ENCODE measurements around the gene CC2D1A. TPM values are rescaled to one million over a fixed set of nuclear protein-coding genes. Genes with fewer than 3 reads are reported as not detected.
A peak's percentile ranks its signal among the peaks of the same experiment; 100 is the strongest.

CC2D1A gene
- total RNA-seq, 1 donor from 2014 or later: 36.9 TPM

- no peaks in the 10 kb centered on the region for H3K27me3 Mint-ChIP-seq (ENCODE audit: low read depth)
- peak overlapping the region; percentile 87 for H3K27ac Mint-ChIP-seq
- no peaks in the 10 kb centered on the region for H3K36me3 Mint-ChIP-seq (ENCODE audit: low read depth)
- intact Hi-C loops (cut with micrococcal nuclease): no loop called here
- H3K4me1 Mint-ChIP-seq (ENCODE audit: low read depth): peaks cover 24% of the 10 kb centered on the region
- H3K9me3 Mint-ChIP-seq: no peaks in the 10 kb centered on the region
- H3K4me3 Mint-ChIP-seq (ENCODE audit: low read depth): no peak overlapping the region
- no peak for DNase-seq (ENCODE audit: low spot score)
Measured at GRCh38 chr19:13882419-13882795, 23.6 kb upstream of the CC2D1A start.

- H3K4me3 Mint-ChIP-seq (ENCODE audit: low read depth): no peak overlapping the region
- peaks cover 24% of the 10 kb centered on the region for H3K4me1 Mint-ChIP-seq (ENCODE audit: low read depth)
- H3K9me3 Mint-ChIP-seq: no peaks in the 10 kb centered on the region
- no peak for DNase-seq (ENCODE audit: low spot score)
- no peak overlapping the region for H3K27ac Mint-ChIP-seq
- intact Hi-C loops (cut with micrococcal nuclease): no loop called here
- H3K27me3 Mint-ChIP-seq (ENCODE audit: low read depth): no peaks in the 10 kb centered on the region
- no peaks in the 10 kb centered on the region for H3K36me3 Mint-ChIP-seq (ENCODE audit: low read depth)
Measured at GRCh38 chr19:13882836-13883235, 23.2 kb upstream of the CC2D1A start.

- H3K27ac Mint-ChIP-seq: peak overlapping the region; percentile 28
- peaks cover 24% of the 10 kb centered on the region for H3K4me1 Mint-ChIP-seq (ENCODE audit: low read depth)
- no peaks in the 10 kb centered on the region for H3K27me3 Mint-ChIP-seq (ENCODE audit: low read depth)
- no peak overlapping the region for H3K4me3 Mint-ChIP-seq (ENCODE audit: low read depth)
- DNase-seq (ENCODE audit: low spot score): no peak
- H3K9me3 Mint-ChIP-seq: no peaks in the 10 kb centered on the region
- intact Hi-C loops (cut with micrococcal nuclease): no loop called here
- H3K36me3 Mint-ChIP-seq (ENCODE audit: low read depth): no peaks in the 10 kb centered on the region
Measured at GRCh38 chr19:13883516-13884064, 22.4 kb upstream of the CC2D1A start.

- H3K27me3 Mint-ChIP-seq (ENCODE audit: low read depth): no peaks in the 10 kb centered on the region
- no peak for DNase-seq (ENCODE audit: low spot score)
- no peak overlapping the region for H3K4me3 Mint-ChIP-seq (ENCODE audit: low read depth)
- H3K4me1 Mint-ChIP-seq (ENCODE audit: low read depth): peaks cover 24% of the 10 kb centered on the region
- no peaks in the 10 kb centered on the region for H3K9me3 Mint-ChIP-seq
- intact Hi-C loops (cut with micrococcal nuclease): no loop called here
- H3K27ac Mint-ChIP-seq: no peak overlapping the region
- H3K36me3 Mint-ChIP-seq (ENCODE audit: low read depth): no peaks in the 10 kb centered on the region
Measured at GRCh38 chr19:13884726-13885591, 21.0 kb upstream of the CC2D1A start.

GRCh38 chr19:13885826-13886365, 20.1 kb upstream of the CC2D1A start:
- Mint-ChIP-seq H3K4me1 (ENCODE audit: low read depth) (peaks cover 17% of the 10 kb centered on the region), H3K9me3 (no peaks in the 10 kb centered on the region), H3K36me3 (ENCODE audit: low read depth) (no peaks in the 10 kb centered on the region), H3K27ac (no peak overlapping the region), H3K27me3 (ENCODE audit: low read depth) (no peaks in the 10 kb centered on the region), H3K4me3 (ENCODE audit: low read depth) (no peak overlapping the region)
- intact Hi-C loops (cut with micrococcal nuclease): no loop called here
- DNase-seq (ENCODE audit: low spot score): no peak

DNA sequence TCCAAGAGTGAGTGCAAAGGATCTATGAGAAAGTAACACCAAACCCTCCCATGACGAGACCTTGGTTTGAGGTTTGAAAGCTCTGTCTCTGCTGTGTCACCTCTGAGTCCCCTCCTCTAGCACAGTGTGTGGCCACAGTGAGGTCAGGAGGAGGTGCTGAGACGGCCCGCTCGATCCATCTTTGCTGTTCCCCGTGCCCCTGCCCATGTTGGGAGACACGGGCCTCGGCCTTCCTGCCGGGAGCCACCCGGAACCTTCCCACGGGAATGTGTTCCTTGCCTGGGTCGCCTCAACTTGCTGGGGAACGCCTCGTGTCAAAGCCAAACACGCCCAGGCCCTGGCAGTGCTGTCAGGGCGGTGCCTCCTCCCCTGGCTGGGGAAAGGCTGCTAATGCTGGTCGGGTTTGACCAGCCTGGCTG, 19.0 kb upstream of the CC2D1A start:
- H3K4me3 Mint-ChIP-seq (ENCODE audit: low read depth): no peak overlapping the region
- H3K4me1 Mint-ChIP-seq (ENCODE audit: low read depth): peaks cover 5% of the 10 kb centered on the region

DNA sequence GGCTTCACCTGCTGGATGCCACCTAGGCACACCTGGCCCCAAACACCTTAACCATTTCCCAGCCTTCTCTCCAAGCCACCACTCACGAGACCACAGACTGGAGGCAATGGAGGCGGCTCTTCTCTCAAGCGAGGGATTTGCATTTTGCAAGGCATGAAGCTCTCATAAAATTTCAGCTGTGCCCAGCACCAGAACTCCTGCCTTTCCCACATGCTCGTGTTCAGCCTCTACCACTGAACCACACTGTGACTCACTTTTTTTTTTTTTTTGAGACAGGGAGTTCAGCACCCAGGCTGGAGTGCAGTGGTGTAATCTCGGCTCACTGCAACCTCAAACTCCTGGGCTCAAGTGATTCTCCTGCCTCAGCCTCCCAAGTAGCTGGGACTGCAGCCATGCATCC, 18.5 kb upstream of the CC2D1A start:
- no peak for DNase-seq (ENCODE audit: low spot score)
- intact Hi-C loops (cut with micrococcal nuclease): no loop called here

More for the DNA sequence above, 19.0 kb upstream of the CC2D1A start:
- Mint-ChIP-seq H3K9me3 (no peaks in the 10 kb centered on the region), H3K27ac (no peak overlapping the region), H3K36me3 (ENCODE audit: low read depth) (no peaks in the 10 kb centered on the region), H3K27me3 (ENCODE audit: low read depth) (no peaks in the 10 kb centered on the region)
- intact Hi-C loops (cut with micrococcal nuclease): no loop called here
- DNase-seq (ENCODE audit: low spot score): no peak

GRCh38 chr19:13888281-13888680, 17.7 kb upstream of the CC2D1A start:
- Mint-ChIP-seq H3K9me3 (no peaks in the 10 kb centered on the region), H3K27me3 (ENCODE audit: low read depth) (no peaks in the 10 kb centered on the region), H3K4me3 (ENCODE audit: low read depth) (no peak overlapping the region), H3K4me1 (ENCODE audit: low read depth) (no peaks in the 10 kb centered on the region), H3K36me3 (ENCODE audit: low read depth) (peaks cover 3% of the 10 kb centered on the region), H3K27ac (no peak overlapping the region)
- no peak for DNase-seq (ENCODE audit: low spot score)
- intact Hi-C loops (cut with micrococcal nuclease): no loop called here

More for the DNA sequence above, 18.5 kb upstream of the CC2D1A start:
- no peak overlapping the region for H3K4me3 Mint-ChIP-seq (ENCODE audit: low read depth)
- no peaks in the 10 kb centered on the region for H3K36me3 Mint-ChIP-seq (ENCODE audit: low read depth)
- H3K9me3 Mint-ChIP-seq: no peaks in the 10 kb centered on the region
- peaks cover under 1% of the 10 kb centered on the region for H3K4me1 Mint-ChIP-seq (ENCODE audit: low read depth)
- no peaks in the 10 kb centered on the region for H3K27me3 Mint-ChIP-seq (ENCODE audit: low read depth)
- no peak overlapping the region for H3K27ac Mint-ChIP-seq

DNA sequence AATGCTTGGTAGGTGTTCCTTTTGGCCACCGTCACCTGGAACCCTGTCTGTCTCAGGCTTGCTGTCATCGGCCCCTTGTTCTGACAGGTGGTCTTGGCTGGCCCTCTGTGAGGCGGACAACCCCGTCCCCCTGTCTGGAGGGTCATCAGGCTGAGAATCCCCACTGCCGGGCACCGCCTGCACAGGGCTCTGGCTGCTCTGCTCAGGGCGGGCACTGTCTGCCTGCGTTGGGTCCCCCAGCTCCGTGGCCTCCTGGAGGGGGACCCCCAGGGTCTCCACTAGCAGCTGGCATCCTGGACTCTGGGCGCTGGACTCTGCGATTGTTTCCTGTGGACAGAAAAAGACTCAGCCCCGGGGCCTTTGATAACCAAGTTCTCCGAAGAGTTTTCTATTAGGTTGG, 15.9 kb upstream of the CC2D1A start:
- no peak for DNase-seq (ENCODE audit: low spot score)
- intact Hi-C loops (cut with micrococcal nuclease): no loop called here
- Mint-ChIP-seq H3K36me3 (ENCODE audit: low read depth) (peaks cover 3% of the 10 kb centered on the region), H3K4me3 (ENCODE audit: low read depth) (no peak overlapping the region), H3K27me3 (ENCODE audit: low read depth) (no peaks in the 10 kb centered on the region), H3K9me3 (no peaks in the 10 kb centered on the region), H3K27ac (no peak overlapping the region), H3K4me1 (ENCODE audit: low read depth) (no peaks in the 10 kb centered on the region)

- Mint-ChIP-seq H3K27me3 (ENCODE audit: low read depth) (no peaks in the 10 kb centered on the region), H3K9me3 (no peaks in the 10 kb centered on the region), H3K27ac (no peak overlapping the region), H3K4me3 (ENCODE audit: low read depth) (no peak overlapping the region), H3K36me3 (ENCODE audit: low read depth) (peaks cover 3% of the 10 kb centered on the region), H3K4me1 (ENCODE audit: low read depth) (no peaks in the 10 kb centered on the region)
- DNase-seq (ENCODE audit: low spot score): no peak
- intact Hi-C loops (cut with micrococcal nuclease): no loop called here
Measured at GRCh38 chr19:13892870-13893269, 13.1 kb upstream of the CC2D1A start.

DNA sequence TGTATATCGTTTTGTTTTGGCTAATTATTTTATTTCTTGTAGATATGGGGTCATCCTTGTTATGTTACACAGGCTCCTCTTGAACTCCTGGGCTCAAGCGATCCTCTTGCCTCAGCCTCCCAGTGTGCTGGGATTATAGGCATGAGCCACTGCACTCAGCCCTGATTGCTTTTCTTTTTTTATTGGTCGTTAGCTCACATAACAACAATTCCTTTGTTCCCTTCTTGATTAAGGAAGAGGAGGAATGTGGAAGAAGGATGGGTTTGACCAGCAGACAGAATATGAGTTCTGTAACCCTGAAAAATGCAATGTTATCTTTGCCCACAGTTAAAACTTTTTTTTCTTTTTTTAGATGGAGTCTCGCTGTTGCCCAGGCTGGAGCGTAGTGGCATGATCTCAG, 11.4 kb upstream of the CC2D1A start:
- no peaks in the 10 kb centered on the region for H3K27me3 Mint-ChIP-seq (ENCODE audit: low read depth)
- no peak overlapping the region for H3K27ac Mint-ChIP-seq
- no peaks in the 10 kb centered on the region for H3K9me3 Mint-ChIP-seq
- no peaks in the 10 kb centered on the region for H3K4me1 Mint-ChIP-seq (ENCODE audit: low read depth)
- DNase-seq (ENCODE audit: low spot score): no peak
- peaks cover 3% of the 10 kb centered on the region for H3K36me3 Mint-ChIP-seq (ENCODE audit: low read depth)
- intact Hi-C loops (cut with micrococcal nuclease): no loop called here
- no peak overlapping the region for H3K4me3 Mint-ChIP-seq (ENCODE audit: low read depth)

DNA sequence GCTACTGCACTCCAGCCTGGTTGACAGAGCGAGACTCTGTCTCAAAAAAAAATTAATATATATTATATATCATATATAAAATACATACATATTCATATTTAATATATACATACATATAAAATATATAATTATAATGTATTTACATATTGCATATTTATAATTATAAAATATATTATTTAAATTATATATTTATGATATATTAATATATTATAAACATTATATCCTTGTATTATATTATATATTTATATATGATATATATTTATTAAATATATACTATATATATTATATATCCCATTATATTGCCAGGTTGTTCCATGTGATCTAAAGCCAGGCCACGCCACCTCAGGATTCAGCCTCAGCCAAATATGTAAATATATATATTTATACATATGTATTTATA, 9.8 kb upstream of the CC2D1A start:
- no peak for DNase-seq (ENCODE audit: low spot score)
- Mint-ChIP-seq H3K9me3 (no peaks in the 10 kb centered on the region), H3K36me3 (ENCODE audit: low read depth) (peaks cover 3% of the 10 kb centered on the region), H3K4me1 (ENCODE audit: low read depth) (no peaks in the 10 kb centered on the region), H3K27ac (no peak overlapping the region), H3K27me3 (ENCODE audit: low read depth) (no peaks in the 10 kb centered on the region), H3K4me3 (ENCODE audit: low read depth) (no peak overlapping the region)
- intact Hi-C loops (cut with micrococcal nuclease): no loop called here

GRCh38 chr19:13899393-13899792, 6.6 kb upstream of the CC2D1A start:
- H3K27ac Mint-ChIP-seq: no peak overlapping the region
- H3K36me3 Mint-ChIP-seq (ENCODE audit: low read depth): no peaks in the 10 kb centered on the region
- no peak overlapping the region for H3K4me3 Mint-ChIP-seq (ENCODE audit: low read depth)
- no peaks in the 10 kb centered on the region for H3K4me1 Mint-ChIP-seq (ENCODE audit: low read depth)
- H3K9me3 Mint-ChIP-seq: no peaks in the 10 kb centered on the region
- intact Hi-C loops (cut with micrococcal nuclease): no loop called here
- no peak for DNase-seq (ENCODE audit: low spot score)
- no peaks in the 10 kb centered on the region for H3K27me3 Mint-ChIP-seq (ENCODE audit: low read depth)

All from activated T-helper 2 cell treated with anti-CD3 and anti-CD28 coated beads, Interferon-gamma antibody, Interleukin-2, Interleukin-4, amounts not matched to agents 10 μg/mL and 5 μg/mL and 100 μg/mL, durations not matched to agents 14 hours and 24 hours and 36 hours (primary cell).